Measurements from ENCODE around the gene OR13C2. TPM values are rescaled to one million over a fixed set of nuclear protein-coding genes. Genes with fewer than 3 reads are reported as not detected.

OR13C2 gene
- total RNA-seq, 1 experiment from 2014 or later = not detected

DNA sequence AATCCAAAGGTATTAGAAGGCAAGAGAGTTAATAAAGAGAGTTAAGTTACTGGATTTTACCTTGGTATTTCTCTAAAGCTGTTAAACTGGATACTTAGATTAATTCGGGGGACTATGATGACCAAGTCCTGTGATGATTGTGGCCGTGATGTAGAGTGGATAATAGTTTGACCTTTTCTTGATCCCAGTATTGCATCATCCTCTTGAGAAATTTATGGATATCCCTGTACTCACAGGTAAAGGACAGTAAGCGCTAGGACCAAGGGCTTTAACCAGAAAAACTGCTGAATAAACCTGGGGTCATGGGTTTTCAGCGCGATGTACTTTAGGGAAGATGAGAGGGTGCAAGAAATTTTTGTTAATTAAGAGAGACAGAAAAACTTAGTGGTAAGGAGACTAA is 28.2 kb downstream of the OR13C2 start:
- BruUV-seq (replicated peaks) = no TSS peak
- intact Hi-C loops (cut with micrococcal nuclease; ENCODE audit: unreplicated experiment) = no loop called here

DNA sequence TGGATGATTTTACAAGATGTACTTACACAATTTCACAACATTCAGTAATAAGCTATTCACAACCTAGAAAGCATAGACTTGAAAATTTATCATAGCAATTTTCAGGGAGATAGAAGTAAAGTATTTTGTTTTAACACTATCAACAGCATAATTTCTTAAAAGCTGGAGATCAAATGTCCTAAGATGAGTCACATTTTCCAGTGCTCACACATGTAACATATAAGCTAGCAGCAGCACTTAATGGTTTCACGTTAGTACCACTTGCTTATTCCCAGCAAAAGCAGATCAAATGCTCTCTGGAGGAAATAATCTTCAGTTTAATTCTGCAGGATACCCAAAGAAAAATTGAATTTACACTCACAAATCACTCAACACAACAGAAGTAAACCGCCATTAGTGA is 30.0 kb downstream of the OR13C2 start:
- intact Hi-C loops (cut with micrococcal nuclease; ENCODE audit: unreplicated experiment) = no loop called here
- ChIA-PET CTCF (no interaction called here), POLR2A (ENCODE audit: low non-redundant PET) (no interaction called here)
- BruUV-seq (replicated peaks) = no TSS peak
- H3K27me3 ChIP-seq (replicated peaks; ENCODE audit: insufficient read depth, low read depth, low read length, poor library complexity) = no peaks in the 10 kb centered on the region
- no peak for DNase-seq (ENCODE audit: low spot score)
- no peaks in the 10 kb centered on the region for H3K4me1 ChIP-seq (ENCODE audit: insufficient read depth, low read length, poor library complexity, severe bottlenecking)
- no peaks in the 10 kb centered on the region for H3K36me3 ChIP-seq (ENCODE audit: insufficient read depth, low read length, poor library complexity, severe bottlenecking)
- no peak overlapping the region for H3K4me3 ChIP-seq (ENCODE audit: low read depth, low read length, poor library complexity, severe bottlenecking)
- TF ChIP-seq CTCF (conservative IDR thresholded peaks at IDR 0.05; ENCODE audit: low read depth, low read length) (no peak), EZH2 (IDR thresholded peaks at IDR 0.05; ENCODE audit: borderline replicate concordance, low read depth, low read length, poor library complexity, severe bottlenecking) (no peak)
- H3K9me3 ChIP-seq (ENCODE audit: low read depth, low read length, poor library complexity, severe bottlenecking) = no peaks in the 10 kb centered on the region
- H3K27ac ChIP-seq (ENCODE audit: low read depth, low read length, poor library complexity, severe bottlenecking) = no peak overlapping the region

More for the DNA sequence above, 28.2 kb downstream of the OR13C2 start:
- H3K4me3 ChIP-seq (ENCODE audit: low read depth, low read length, poor library complexity, severe bottlenecking) = no peak overlapping the region
- no peaks in the 10 kb centered on the region for H3K27me3 ChIP-seq (replicated peaks; ENCODE audit: insufficient read depth, low read depth, low read length, poor library complexity)
- no peaks in the 10 kb centered on the region for H3K4me1 ChIP-seq (ENCODE audit: insufficient read depth, low read length, poor library complexity, severe bottlenecking)
- TF ChIP-seq CTCF (conservative IDR thresholded peaks at IDR 0.05; ENCODE audit: low read depth, low read length) = no peak
- TF ChIP-seq EZH2 (IDR thresholded peaks at IDR 0.05; ENCODE audit: borderline replicate concordance, low read depth, low read length, poor library complexity, severe bottlenecking) = no peak
- H3K36me3 ChIP-seq (ENCODE audit: insufficient read depth, low read length, poor library complexity, severe bottlenecking) = no peaks in the 10 kb centered on the region
- H3K9me3 ChIP-seq (ENCODE audit: low read depth, low read length, poor library complexity, severe bottlenecking) = no peaks in the 10 kb centered on the region
- no peak for DNase-seq (ENCODE audit: low spot score)
- POLR2A ChIA-PET (ENCODE audit: low non-redundant PET) = no interaction called here
- no peak overlapping the region for H3K27ac ChIP-seq (ENCODE audit: low read depth, low read length, poor library complexity, severe bottlenecking)
- CTCF ChIA-PET = no interaction called here

GRCh38 chr9:104572612-104573011 is 32.8 kb downstream of the OR13C2 start:
- POLR2A ChIA-PET (ENCODE audit: low non-redundant PET) = no interaction called here
- Histone ChIP-seq H3K27me3 (replicated peaks; ENCODE audit: insufficient read depth, low read depth, low read length, poor library complexity) (no peaks in the 10 kb centered on the region), H3K4me1 (ENCODE audit: insufficient read depth, low read length, poor library complexity, severe bottlenecking) (no peaks in the 10 kb centered on the region), H3K4me3 (ENCODE audit: low read depth, low read length, poor library complexity, severe bottlenecking) (no peak overlapping the region), H3K27ac (ENCODE audit: low read depth, low read length, poor library complexity, severe bottlenecking) (no peak overlapping the region), H3K9me3 (ENCODE audit: low read depth, low read length, poor library complexity, severe bottlenecking) (no peaks in the 10 kb centered on the region), H3K36me3 (ENCODE audit: insufficient read depth, low read length, poor library complexity, severe bottlenecking) (no peaks in the 10 kb centered on the region)
- no peak for TF ChIP-seq CTCF (conservative IDR thresholded peaks at IDR 0.05; ENCODE audit: low read depth, low read length)
- no peak for TF ChIP-seq EZH2 (IDR thresholded peaks at IDR 0.05; ENCODE audit: borderline replicate concordance, low read depth, low read length, poor library complexity, severe bottlenecking)
- no peak for DNase-seq (ENCODE audit: low spot score)
- CTCF ChIA-PET = no interaction called here
- BruUV-seq (replicated peaks) = no TSS peak
- intact Hi-C loops (cut with micrococcal nuclease; ENCODE audit: unreplicated experiment) = no loop called here

Data from A673 (cell line).